GM18498 (cell line): ENCODE results near the gene TSTD2.
"Not testable (repeated sequence)": the region's sequence is repeated elsewhere in the genome, so short reads cannot be mapped to it uniquely, and the experiment has no call there.

Experiments used
- ATAC-seq: cut with Tn5 transposase; IDR thresholded peaks from one replicate; pipeline ENCODE4 v1.9.1; 2021; ENCODE audit warnings: mild to moderate bottlenecking, moderate library complexity; ENCODE audit not compliant: unreplicated experiment

TSTD2 gene

DNA sequence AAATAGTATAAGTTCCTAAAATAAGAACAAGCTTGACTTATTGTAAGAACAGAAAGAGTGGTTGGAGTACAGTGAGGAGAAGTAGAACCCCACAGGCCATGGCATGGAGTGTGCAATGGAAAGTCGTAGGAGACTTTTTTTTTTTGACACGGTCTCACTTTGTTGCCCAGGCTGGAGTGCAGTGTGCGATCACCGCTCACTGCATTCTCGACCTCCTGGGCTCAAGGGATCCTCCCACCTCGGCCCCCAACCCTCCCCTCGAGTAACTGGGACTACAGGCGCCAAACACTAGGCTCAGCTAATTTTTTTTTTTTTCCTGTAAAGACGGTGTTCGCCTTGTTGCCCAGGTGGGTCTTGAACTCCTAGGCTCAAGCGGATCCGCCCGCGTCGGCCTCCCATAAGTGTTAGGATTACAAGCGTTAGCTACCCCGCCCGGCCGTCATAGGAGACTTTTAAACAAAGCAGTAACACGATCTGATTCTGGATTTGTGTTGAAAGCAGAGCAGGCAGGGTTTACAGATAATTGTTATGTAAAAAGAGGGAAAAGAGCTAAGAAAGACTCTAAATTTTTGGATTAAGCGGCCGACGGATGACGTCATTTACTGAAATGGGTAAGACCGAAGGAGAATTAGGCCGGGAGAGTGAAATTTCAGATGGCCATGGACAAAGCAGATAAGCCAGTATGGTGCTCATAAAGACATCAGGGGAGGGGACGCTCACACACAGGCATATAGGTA is 752 bp downstream of the TSTD2 start:
- peak; percentile 13 for ATAC-seq

DNA sequence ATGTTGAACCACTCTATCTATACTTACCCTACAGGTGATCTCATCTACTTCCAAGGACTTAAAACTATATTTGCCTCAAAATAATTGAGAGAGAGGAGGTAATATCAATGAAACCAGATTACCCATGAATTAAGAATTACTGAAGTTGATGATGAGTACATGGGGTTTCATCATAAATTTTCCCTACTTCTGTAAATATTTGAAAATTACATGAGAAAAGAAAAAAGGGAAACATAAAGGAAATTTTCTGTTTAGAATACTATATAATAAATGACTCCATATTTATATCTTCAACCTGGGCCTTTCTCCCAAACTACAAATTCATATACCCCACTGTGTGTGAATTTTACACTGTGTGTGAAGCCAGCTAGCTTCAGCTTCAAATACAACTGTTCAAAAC is 2.6 kb downstream of the TSTD2 start:
- ATAC-seq, result no peak

DNA sequence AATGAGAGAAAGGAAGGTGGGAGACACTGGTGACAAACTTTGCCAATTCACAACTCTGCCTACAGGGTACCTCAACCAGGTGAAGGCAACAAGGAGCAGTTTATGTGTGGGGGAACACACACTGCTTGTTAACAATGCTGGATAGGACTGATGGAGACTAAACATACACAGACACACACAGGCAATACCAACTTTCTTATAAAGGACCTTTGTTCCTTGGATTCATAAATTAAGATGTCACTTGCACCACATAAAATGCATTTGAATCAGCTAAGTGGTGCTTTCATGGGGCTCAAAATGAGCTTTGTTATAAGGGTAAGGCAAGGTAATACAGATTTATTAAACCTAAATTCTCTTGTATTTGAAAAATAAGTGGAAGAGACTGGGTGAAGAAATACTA is 4.0 kb downstream of the TSTD2 start:
- no peak for ATAC-seq

DNA sequence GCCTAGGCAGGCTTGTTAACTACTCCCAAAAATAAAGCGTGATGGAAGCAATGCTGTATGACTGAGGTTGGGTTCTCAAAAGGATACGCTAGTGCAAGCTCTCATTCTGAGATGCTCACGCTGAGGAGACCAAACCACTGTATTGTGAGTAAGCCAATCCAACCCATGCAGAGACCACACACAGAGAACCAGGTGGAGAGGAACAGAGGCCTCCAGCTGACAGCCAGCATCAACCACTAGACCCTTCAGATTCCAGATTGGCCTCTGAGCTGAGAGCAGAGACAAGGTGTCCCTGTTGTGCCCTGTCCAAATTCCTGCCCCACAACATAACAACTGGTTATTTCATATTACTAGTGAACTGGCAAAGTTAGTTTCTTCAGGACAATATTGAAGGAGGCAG is 4.5 kb downstream of the TSTD2 start:
- no peak for ATAC-seq

DNA sequence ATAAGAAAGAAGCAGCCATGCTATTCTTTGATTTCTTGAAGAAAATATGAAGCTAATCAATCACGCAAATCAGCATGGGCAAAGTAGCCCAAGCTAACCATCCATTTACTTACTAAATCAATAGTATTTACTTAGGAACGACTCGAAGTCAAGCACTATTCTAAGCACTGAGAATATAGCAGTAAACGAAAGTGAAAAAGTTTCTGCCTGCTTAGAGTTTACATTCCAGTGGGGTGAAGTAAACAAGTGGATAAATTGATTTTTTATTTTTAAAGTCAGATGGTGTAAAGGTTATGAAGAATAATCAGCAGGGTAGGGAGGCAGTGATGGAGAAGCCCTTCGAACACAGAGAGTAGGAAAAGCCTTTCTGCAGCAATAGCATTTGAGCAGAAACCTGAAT is 5.5 kb downstream of the TSTD2 start:
- ATAC-seq, result no peak

DNA sequence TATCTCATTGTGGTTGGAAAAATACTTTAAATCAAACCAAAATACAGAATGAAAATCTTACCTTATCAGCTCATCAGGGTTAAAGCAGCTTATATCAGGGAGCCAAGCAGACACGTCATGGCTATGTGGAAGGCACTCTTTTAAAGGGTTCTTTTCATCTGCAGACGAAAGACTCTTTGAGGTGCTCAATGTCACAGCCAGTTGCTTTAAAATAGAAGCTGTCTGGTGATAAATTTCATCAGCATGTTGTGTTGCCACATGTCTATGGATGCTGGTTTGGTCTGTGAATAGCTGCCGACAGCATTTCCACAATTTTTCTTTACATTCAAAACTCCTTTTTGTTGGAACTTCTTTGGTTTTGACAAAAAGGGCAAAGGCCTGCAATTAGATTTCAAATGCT is 7.5 kb downstream of the TSTD2 start:
- no peak for ATAC-seq

DNA sequence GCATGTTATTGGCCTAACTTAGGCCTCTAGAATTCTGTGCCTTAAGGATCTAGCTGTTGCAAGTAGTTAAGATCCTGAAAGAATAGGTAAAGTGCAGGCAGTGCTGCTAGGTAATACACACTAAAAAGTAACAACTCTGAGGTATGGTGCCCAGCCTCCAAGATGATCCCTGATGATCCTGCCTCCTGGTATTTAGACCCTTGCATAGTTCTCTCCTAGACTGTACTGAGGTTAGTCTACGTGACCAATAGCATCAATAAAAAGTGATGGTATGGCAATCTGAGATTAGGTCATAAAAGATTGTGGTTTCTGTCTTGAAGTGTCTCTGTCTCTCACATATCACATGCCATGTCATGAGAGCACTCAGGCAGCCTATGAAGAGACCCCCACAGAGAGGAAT is 9.2 kb downstream of the TSTD2 start:
- no peak for ATAC-seq

DNA sequence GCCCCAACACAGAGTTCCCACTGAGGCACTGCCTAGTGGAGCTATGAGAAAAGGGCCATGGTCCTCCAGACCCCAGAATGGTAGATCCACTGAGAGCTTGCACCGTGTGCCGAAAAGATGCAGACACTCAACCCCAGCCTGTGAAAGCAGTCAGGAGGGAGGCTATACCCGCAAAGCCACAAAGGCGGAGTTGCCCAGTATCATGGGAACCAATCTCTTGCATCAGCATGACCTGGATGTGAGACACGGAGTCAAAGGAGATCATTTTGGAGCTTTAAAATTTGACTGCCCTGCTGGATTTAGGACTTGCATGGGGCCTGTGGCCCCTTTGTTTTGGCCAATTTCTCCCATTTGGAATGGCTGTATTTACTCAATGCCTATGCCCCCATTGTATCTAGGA is 10.7 kb downstream of the TSTD2 start:
- not testable (repeated sequence) for ATAC-seq

DNA sequence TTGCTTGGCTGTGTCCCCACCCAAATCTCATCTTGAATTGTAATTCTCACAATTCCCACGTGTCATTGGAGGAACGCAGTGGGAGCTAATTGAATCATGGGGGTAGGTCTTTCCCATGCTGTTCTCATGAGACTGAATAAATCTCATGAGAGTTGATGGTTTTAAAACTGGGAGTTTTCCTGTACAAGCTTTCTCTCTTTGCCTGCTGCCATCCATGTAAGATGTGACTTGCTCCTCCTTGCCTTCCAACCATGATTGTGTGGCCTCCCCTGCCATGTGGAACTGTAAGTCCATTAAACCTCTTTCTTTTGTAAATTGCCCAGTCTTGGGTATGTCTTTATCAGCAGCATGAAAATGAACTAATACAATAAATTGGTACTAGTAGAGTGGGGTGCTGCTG is 13.1 kb downstream of the TSTD2 start:
- ATAC-seq, result not testable (repeated sequence)

DNA sequence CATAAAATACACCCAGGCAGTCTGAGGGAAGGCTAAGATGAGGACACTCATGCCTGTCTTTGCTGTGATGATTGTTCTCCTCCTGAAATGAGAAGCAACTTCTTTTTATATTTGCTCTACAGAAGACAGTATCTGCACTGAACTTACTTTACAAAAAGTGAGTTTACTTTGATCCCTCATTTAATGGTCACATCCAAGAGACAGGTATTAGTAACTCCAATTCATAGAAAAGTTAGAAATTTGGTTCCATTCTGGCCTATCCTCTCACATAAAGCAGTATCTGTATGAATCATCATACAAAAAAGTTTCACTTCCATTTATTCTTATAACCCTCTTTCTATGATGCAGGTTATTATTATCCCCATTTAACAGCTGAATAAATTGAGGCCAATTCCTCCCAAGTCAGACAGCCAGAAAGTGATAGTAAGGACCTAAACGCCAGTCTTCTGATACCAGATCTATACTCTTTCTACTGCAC is 15.2 kb downstream of the TSTD2 start:
- no peak for ATAC-seq

DNA sequence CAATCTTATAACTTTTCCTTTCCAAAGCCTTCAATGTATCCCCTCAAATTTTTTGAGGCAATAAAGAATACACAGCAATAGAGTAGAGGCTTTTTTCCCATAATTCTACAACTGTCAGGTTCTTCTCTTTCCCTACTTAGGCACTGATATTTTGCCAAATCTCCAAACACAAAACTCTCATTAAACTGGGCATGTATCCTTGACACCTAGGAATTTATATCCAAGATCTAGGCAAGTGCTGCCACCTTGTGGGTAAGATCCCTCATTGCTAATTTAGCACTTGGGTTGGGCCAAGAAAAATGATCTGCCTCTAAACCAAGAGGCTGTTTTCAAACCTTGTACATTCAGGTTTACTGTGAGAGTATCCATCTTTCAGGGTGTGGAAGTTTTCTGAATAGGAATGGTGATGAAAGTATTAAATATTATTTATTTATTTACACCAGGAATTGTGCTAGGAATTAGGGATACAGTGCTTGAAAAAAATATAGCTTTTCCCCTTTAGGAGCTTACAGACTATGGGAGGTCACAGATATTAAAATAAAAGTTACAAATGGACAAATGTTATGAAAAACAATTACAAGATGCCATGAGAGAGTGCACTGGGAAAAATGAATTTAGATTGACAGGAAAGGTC is 17.6 kb downstream of the TSTD2 start:
- no peak for ATAC-seq

DNA sequence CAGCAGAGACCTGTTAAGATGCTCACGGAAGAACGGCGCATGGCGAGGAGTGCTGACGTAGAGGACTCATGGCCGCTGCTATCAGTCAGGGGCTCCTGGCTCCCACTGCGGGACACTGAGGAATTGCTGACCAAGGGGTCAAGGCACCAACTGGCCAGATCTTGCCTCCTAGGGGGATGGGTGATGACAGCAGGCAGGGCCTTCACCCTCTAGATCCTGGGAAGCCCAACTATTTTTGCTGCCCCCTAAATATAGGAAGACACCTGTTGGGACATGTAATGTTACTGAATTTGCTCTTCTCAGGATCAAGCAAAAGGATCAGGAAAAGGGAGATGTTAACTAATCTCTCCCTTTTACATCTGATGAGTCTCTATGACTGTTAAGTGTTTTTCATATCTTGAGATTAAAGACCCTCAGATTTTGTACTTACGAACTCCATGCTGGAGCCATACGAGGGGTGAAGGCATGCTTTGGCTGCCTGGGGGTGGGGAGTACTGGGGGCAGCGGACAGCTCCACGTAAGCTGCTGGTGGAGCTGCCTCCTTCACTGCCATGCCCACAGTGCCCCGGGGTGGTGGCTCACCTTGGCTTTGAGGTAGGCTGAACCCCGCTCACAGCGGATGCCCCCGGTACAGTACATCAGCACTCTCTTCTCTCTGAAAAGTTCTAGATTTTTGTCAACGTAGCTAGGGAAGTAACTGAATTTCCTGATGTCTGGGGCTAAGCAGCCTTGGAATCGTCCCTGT is 28.1 kb downstream of the TSTD2 start:
- ATAC-seq, result no peak

DNA sequence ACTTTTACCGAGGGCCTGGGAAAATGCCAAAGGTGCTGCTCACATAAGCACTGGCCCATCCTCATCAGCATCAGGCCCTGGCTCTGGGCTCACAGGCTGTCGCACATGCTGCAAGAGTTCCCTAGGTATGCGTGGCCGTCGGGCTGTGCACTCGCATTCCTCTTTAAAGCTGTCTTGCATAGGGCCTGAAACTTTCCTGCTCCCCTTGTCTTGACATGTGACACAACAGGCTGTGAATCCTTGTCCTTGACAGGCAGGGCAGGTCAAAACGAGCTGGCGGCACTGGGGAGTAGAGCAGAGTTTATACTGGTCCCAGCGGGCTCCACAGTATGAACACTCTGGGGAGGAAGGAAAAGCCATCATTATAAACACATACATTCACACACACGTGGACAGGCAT is 30.7 kb downstream of the TSTD2 start:
- ATAC-seq, result no peak

DNA sequence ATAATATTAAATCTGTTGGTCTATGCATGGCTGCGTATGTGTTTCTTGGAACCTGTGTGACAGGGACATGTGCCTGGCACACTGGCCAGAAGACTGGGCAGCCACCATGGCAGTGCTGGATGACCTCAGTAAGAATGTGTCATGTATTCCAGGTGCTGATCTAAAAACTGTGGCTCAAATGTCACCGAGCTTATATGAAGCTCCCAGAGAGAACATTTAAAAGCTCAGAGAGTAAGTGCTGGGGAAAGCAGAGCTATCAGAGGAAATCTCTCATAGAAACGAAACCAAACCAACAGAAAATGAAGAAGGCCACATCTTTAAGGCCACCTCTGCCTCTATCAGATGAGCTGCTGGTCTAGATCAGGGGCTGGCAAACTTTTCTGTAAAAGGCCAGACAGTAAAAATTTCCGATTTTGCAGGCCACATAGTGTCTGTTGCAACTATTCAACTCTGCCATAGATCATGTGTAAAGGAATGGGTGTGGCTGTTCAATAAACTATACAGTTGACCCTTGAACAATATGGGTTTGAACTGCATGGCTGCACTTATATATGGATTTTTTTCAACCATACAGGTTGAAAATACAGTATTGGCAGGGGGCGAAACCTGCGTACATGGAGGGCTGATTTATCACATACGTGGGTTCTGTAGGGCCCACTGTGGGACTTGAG is 31.8 kb downstream of the TSTD2 start:
- no peak for ATAC-seq

DNA sequence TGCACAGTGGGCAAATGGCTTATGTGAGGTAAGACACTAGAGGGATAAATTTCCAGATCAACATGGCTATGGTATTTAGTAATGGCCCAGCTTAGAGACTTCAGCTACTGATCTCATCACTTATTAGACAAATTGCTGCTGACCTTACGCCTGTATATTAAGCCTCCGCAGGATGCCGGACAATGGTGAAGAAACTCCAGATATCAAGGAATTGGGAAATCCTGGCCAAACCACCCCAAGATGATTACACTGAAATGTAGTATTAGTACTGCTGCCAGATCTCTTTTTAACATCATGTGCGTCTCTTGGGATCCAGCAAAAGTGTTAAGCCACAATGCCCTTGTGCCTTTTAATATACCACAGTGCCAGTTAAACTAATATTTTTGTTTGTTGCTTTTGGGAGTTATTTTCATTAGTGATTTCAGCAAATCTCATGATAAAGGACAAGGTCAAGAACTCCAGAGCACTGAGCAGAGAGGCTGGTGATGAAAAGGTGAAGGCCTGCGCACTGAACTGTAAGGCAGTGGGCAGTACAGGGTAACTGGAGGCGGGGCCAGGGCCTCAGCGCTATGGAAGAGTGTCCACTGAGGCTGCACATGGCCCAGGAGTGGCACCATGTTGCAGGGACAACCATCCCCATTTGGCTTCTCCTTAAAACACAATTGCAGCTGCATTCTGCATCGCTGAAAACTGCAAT is 32.5 kb downstream of the TSTD2 start:
- ATAC-seq, result no peak

DNA sequence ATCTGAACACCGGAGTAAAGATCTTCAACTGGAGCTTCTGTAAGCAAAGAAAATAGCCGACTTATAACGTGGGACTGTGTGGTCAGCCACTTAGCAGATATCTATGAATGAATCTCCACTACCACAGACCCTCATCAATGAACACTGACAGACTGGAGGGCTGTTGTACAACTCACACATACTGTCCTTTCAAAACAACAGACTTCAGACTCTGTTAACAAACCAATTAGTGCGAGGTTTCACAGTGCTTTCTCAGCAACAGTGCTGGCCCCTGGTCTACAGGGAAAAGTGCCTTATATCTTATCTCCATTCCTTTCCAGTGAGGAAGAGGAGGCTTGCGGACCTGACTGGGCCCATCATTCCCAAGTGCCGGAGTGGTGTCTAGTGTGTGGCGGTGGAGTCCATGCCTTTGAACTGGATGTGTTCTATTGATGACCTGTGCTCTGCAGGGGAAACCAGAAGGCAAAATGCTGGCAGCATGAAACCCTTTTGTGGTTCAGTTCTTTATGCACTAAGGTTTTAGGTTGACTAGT is 33.8 kb downstream of the TSTD2 start:
- no peak for ATAC-seq

DNA sequence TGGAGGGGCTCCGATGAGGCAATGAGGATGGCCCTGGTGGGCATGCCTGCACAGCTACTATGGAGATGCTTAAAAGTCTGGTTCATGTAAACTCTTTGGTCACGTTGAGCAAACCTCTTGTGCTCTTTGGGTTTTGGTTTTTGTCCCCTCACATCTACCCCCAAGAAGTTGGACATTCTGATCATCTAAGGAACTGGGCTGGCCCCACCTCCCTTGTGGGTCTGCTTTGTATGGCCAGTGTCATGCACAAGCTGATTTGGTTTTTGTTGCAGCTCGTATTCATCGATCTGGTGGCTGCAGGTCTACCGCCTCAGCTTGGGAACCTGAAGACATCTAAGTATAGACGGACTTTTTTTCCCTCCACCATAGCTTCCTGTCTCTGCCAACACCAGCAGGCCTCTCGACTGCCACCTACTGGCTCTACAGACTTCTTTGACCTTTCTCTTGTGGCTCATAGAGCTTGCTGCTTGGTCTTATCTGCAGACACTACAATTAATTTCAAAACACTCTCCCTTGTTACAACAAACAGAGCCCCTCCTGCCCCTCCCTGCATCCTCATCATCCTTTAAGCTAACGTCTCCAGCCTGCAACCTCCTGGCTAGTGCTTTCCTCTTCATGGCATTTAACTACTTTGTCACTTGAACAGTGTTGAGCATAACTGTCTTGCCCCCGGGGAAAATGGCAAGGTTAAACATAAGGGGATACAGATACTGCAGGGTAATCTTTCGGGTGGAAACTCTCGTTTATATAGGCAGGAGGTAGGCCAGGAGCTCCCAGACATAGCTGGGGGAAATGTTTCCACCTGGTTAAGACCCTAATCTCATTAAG is 34.5 kb downstream of the TSTD2 start:
- ATAC-seq, result peak; percentile 89

DNA sequence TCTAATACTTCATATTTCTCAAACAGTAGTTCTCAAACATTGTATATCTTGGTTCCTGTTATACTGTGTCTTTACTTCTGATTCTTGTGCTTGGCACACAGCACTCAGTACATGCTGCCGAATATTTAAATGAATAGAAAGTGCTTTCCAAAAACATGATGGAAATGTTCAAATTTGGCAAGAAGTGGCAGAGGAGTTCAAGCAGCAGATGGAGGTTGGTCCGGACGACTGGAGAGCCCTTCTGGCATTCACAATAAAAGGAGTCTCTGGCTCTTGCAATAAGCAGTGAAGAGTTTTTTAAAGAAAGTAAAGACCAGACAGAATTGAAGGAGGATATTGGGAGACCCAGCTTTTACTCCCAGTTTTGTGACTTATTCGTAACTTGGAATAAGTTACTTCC is 36.3 kb downstream of the TSTD2 start:
- ATAC-seq, result no peak

DNA sequence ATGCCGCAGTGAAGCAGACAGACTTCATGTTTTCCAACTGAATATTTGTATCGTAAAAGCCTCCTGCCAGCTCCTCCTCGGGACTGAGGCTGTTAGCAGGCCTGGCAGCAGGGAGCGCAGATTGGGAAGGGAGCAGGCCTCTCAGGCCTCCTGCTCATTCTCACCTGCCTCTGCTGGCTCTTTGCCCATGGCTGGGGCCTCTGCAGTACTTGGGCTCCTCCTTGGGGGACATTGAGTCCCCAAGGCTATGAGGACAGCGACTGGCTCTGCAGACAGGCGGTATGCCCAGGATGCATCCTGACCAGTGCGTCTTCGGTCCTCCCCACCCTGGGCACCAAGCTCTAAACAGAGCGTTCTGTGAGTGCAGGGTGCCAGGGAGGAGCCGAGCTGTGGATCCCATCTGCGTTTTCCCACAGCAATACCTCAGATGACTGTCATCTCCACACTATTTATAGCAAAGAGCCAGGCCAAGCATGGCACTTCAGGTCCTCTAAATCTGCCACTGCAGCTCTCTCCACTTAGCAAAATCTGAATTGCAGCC is 38.7 kb downstream of the TSTD2 start:
- no peak for ATAC-seq
